Subcutaneous abdominal adipose tissue (tissue), 5 donors: Measurements from ENCODE around the gene SLC6A17.

ENCODE experiments used
- H3K27ac ChIP-seq: one replicate; pipeline ENCODE4 v1.7.0; 2013; ENCODE audit warnings: low read depth, mild to moderate bottlenecking, inconsistent platforms, low read length, moderate library complexity
- H3K27me3 ChIP-seq, 5 donors: one replicate each; pipeline ENCODE4 v1.7.0; 2013; ENCODE audit warnings: low read length in 5 of 5, inconsistent platforms in 1 of 5; ENCODE audit not compliant: control insufficient read depth in 5 of 5, insufficient read depth in 4 of 5
- H3K36me3 ChIP-seq, 5 donors: one replicate each; pipeline ENCODE4 v1.7.0; 2013; ENCODE audit warnings: low read length in 5 of 5; ENCODE audit not compliant: control insufficient read depth in 5 of 5, insufficient read depth in 5 of 5
- H3K4me1 ChIP-seq, 5 donors: one replicate each; pipeline ENCODE4 v1.7.0; 2013; ENCODE audit warnings: low read length in 5 of 5, mild to moderate bottlenecking in 3 of 5, moderate library complexity in 1 of 5; ENCODE audit not compliant: control insufficient read depth in 5 of 5, insufficient read depth in 5 of 5
- H3K4me3 ChIP-seq, 5 donors: one replicate each; pipeline ENCODE4 v1.7.0; 2013; ENCODE audit warnings: low read length in 5 of 5, low read depth in 1 of 5
- H3K9ac ChIP-seq, 5 donors: one replicate each; pipeline ENCODE4 v1.7.0; 2013; ENCODE audit warnings: low read length in 5 of 5, mild to moderate bottlenecking in 4 of 5, moderate library complexity in 3 of 5
- H3K9me3 ChIP-seq, 5 donors: one replicate each; pipeline ENCODE4 v1.7.0; 2013; ENCODE audit warnings: low read length in 5 of 5; ENCODE audit not compliant: control insufficient read depth in 5 of 5
- donor health status: healthy.
- donor health status: healthy.
- donor health status: healthy.
- donor health status: healthy.
- donor health status: healthy.

Gene SLC6A17

DNA sequence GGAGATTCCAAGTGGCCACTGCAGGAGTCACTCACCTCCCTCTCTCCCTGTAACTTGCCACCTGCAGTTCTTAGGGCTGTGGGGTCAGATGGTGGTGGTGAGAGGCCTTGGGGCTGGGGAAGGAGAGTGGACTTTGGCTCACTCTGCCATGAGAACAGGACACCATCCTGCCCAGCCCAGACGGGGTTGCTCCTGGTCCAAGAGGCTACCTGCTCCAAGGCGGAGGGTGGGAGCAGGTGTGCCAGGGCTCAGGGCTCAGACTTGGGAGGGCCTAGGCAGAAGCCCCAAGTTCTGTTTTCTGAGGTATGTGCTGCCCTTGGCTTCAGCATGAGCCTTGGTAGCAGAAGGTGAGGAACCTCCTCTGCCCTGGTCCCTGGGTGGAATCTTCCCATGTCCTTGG lies 48.5 kb downstream of the SLC6A17 start:
- Histone ChIP-seq H3K9ac (no peak overlapping the region), H3K27ac (no peak overlapping the region), H3K9me3 (no peaks in the 10 kb centered on the region), H3K27me3 (peaks cover 0 to 2% (median 0%) of the 10 kb centered on the region in 5 donors), H3K4me1 (peaks cover 0 to 6% (median 0%) of the 10 kb centered on the region in 5 donors), H3K4me3 (no peak overlapping the region), H3K36me3 (no peaks in the 10 kb centered on the region)

DNA sequence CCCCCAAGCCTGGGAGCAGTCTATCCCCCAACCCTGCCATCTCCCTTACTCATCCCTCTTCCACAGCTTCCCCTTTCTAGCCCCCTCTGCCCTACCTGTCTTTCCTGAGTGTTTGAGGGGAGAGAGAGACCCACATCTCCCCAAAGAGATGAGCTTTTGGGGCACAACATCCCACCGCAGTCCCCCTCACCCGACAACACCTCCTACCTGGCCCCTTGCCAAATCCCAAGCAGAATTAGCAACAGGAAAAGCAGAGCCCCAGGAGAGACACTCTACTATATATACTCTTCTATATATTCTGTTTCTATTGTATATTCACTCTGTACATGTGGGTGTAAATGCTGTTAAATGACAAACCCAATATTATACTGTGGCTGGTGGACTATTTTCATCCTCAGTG lies 49.9 kb downstream of the SLC6A17 start:
- H3K27ac ChIP-seq, result no peak overlapping the region
- peaks cover 0 to 6% (median 0%) of the 10 kb centered on the region in 5 donors for H3K4me1 ChIP-seq
- H3K36me3 ChIP-seq, result no peaks in the 10 kb centered on the region
- no peak overlapping the region for H3K4me3 ChIP-seq
- H3K27me3 ChIP-seq, result peaks cover 0 to 2% (median 0%) of the 10 kb centered on the region in 5 donors
- H3K9me3 ChIP-seq, result no peaks in the 10 kb centered on the region
- no peak overlapping the region for H3K9ac ChIP-seq

DNA sequence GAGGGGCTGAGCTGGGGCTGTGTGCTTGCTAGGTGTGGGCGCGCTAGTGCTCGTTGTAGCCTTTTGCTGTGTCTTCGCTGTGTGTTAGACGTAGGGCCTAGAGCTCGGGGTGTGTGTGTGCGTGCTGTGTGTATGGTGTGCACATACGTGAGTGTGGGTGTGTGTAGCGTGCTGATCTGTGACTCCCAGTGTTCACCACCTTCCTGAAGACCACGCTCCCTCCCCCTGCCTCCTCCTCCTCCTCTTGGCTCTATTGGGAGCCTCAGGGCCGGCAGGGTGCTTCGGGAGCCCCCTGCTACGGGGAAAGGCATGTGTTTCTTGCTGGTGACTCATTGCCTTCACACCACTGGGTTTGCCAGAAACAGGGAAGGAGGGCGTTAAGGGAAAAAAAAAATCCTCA lies 50.4 kb downstream of the SLC6A17 start:
- H3K4me1 ChIP-seq, result peaks cover 0 to 6% (median 0%) of the 10 kb centered on the region in 5 donors
- peaks cover 0 to 2% (median 0%) of the 10 kb centered on the region in 5 donors for H3K27me3 ChIP-seq
- no peak overlapping the region for H3K27ac ChIP-seq
- no peak overlapping the region for H3K4me3 ChIP-seq
- H3K36me3 ChIP-seq, result no peaks in the 10 kb centered on the region
- no peaks in the 10 kb centered on the region for H3K9me3 ChIP-seq
- no peak overlapping the region for H3K9ac ChIP-seq

DNA sequence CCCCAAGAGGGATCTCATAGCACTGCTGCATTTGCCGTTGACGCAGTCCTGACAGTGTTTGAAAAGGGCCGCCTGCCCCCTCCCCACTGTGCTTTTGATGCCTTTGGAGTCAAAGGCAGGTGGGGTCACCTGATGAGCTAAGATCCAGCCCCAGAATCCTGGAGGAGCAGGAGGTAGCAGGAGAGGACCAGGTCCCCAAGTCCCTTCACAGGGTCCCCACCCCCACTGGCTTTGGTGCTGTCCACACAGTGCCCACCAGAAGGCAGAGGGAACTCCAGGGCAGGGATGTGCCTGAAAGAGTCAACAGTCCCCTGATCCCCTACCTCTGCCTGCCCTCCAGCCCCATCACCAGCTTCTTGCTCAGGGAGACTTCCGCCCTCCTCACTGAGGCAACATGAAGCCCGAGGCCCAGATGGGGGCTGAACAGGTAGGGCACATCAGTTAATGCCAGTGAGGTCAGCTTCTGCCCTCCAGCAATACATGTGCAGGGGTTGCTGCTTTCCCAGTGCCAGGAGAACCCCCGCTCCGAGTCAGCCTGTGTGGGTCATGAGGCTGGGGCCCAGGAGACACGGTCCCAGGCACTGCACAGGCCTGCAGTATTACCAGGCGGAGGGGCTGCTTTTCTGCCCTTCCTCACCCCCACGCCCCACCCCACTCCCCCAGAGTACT lies 51.0 kb downstream of the SLC6A17 start:
- Histone ChIP-seq H3K9me3 (no peaks in the 10 kb centered on the region), H3K27me3 (peaks cover 0 to 2% (median 0%) of the 10 kb centered on the region in 5 donors), H3K36me3 (no peaks in the 10 kb centered on the region), H3K4me1 (peaks cover 0 to 6% (median 0%) of the 10 kb centered on the region in 5 donors), H3K27ac (no peak overlapping the region), H3K9ac (no peak overlapping the region), H3K4me3 (no peak overlapping the region)

DNA sequence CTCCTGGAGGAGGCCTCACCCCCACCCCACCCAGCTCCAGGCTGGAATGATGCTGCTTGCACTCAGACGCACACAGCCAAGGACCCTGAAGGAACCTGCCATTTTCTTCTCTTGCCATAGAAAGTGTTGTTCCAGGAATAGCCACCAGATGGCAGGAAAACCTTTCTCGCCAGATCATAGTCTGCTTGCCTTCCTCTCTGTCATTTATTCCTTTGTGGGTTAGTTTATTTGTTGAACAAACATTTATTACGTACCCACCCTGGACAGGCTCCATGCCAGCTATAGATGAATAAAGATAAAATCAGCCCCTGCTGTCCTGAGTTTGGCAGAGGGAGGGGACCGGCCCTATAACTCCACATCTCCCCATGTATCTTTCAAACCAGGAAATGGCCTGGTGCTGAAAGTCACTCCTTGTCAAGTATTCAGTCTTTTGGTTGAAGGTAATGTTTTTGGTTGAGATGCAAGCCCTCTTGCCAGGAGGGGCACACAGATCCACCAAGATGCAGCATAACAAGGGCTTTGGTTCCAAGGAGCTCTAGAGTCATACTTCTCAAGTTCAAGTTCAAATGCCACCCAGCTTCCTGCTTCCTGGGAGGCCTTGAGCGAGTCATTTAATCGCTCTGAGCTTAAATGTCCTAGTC lies 52.8 kb downstream of the SLC6A17 start:
- no peak overlapping the region for H3K4me3 ChIP-seq
- H3K4me1 ChIP-seq, result peaks cover 0 to 6% (median 0%) of the 10 kb centered on the region in 5 donors
- no peak overlapping the region for H3K27ac ChIP-seq
- no peaks in the 10 kb centered on the region for H3K9me3 ChIP-seq
- H3K9ac ChIP-seq, result peak overlapping the region in 1 of 5 donors; percentile 23
- H3K27me3 ChIP-seq, result peaks cover 0 to 2% (median 0%) of the 10 kb centered on the region in 5 donors
- no peaks in the 10 kb centered on the region for H3K36me3 ChIP-seq

DNA sequence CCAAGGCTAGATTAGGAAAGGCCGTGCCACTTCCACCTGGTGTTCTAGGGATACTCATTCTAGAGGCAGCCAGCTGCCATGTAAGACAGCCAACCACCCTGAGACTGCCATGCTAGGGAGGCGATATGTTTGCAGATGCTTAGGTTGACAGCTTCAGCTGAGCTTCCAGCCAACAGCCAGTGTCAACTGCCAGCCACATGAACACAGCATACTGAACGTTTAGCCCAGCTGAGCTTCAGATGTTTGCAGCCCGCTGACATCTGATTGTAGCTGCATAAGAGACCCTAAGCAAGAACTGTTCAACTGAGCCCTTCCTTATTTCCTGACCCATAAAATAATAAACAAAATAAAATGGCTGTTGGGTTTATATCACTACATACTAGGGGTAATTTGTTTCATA lies 54.9 kb downstream of the SLC6A17 start:
- peaks cover 0 to 2% (median 0%) of the 10 kb centered on the region in 5 donors for H3K27me3 ChIP-seq

DNA sequence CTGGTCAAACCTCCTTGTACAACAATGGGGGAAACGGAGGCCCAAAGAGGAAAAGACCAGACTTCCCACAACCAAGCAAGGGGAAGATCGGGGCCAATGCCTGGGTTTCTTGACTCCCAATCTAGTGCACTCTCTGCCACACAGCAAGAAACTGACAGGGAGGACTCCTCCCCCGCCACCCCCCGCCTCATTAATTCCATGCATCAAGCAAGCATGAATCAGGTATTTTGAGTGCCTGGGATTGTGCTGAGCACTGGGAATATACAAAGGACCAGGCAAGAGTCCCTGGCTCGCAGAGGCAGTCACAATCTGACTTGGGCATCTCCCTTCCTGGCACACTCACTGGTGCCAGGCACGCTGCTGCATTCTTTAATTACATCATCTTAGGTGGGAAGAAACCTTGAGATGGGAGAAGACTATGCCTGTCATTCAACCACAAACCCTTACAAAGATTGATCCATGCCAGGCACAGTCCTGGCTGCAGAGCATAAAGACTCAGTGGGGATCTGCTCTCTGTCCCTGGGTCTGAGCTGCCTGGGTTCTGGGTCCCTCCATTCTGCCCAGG lies 55.4 kb downstream of the SLC6A17 start:
- Histone ChIP-seq H3K9ac (no peak overlapping the region), H3K4me1 (peaks cover 0 to 16% (median 9%) of the 10 kb centered on the region in 5 donors), H3K36me3 (no peaks in the 10 kb centered on the region), H3K9me3 (no peaks in the 10 kb centered on the region), H3K4me3 (no peak overlapping the region), H3K27me3 (peaks cover 0 to under 1% (median 0%) of the 10 kb centered on the region in 5 donors), H3K27ac (no peak overlapping the region)

More for the DNA sequence above, 54.9 kb downstream of the SLC6A17 start:
- no peaks in the 10 kb centered on the region for H3K9me3 ChIP-seq
- peaks cover 0 to 16% (median 8%) of the 10 kb centered on the region in 5 donors for H3K4me1 ChIP-seq
- H3K9ac ChIP-seq, result no peak overlapping the region
- H3K27ac ChIP-seq, result no peak overlapping the region
- no peak overlapping the region for H3K4me3 ChIP-seq
- H3K36me3 ChIP-seq, result no peaks in the 10 kb centered on the region

DNA sequence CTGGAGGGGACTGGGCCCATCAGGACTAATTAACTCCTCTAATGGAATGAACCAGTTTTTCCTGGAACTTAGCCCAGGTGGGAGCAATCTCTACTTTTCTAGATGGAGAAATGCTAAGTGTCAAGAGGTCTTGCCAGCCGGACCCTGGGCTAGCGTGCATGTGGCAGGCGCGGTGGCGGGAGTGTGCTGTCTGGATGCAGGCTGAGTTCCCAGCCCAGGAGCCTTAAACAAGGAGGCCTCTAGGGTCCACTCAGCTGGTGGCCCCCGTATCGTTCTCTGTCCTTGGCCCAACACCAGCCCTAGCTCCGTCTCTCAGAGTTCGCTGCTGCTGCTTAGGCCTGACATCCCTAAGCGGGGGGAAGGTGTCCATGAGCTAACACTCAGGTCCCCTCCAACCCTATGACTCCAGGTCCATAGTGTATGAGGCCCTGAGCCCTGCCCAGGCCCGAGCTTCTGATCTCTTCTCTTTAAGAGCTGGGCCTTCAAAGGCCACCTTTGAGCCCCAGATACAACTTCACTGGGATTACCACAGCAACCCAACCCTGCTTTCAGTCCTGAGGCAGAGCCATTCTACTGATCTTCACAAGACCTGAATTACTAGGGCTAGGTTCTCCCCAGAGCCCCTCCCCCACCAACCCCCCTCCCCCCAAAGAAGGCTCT lies 56.1 kb downstream of the SLC6A17 start:
- Histone ChIP-seq H3K36me3 (no peaks in the 10 kb centered on the region), H3K4me3 (no peak overlapping the region), H3K4me1 (peaks cover 0 to 22% (median 16%) of the 10 kb centered on the region in 5 donors), H3K27me3 (peaks cover 0 to 3% (median 0%) of the 10 kb centered on the region in 5 donors), H3K9me3 (no peaks in the 10 kb centered on the region), H3K27ac (no peak overlapping the region), H3K9ac (no peak overlapping the region)

DNA sequence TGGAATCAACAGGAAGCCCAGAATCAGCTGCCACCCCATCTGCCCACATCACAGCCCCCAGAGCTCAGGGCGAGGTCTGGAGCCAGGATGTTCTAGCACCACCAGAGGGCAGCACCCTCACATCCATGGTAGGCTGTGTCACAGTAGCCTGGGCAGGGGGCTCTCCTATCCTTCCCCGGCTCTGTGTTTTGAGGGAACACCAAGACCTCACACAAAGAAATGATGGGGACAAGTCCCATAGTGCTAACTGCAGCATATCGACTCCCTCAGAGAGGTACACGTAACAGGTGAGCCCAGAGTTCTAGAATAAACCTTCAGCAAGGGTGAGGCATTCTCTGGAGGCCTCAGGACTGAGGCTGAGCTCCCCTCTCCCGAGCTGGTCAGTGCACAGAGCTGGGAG lies 57.5 kb downstream of the SLC6A17 start:
- Histone ChIP-seq H3K36me3 (no peaks in the 10 kb centered on the region), H3K27me3 (peaks cover 0 to 4% (median 0%) of the 10 kb centered on the region in 5 donors), H3K27ac (no peak overlapping the region), H3K4me1 (peaks cover 0 to 33% (median 27%) of the 10 kb centered on the region in 5 donors), H3K4me3 (no peak overlapping the region), H3K9me3 (no peaks in the 10 kb centered on the region), H3K9ac (no peak overlapping the region)
